ENCODE measurements around the gene CDPF1. TPM values are rescaled to one million over a fixed set of nuclear protein-coding genes. Genes with fewer than 3 reads are reported as not detected.

The CDPF1 gene
- total RNA-seq, 2 experiments from 2014 or later, result 15.4 to 17.4 TPM

DNA sequence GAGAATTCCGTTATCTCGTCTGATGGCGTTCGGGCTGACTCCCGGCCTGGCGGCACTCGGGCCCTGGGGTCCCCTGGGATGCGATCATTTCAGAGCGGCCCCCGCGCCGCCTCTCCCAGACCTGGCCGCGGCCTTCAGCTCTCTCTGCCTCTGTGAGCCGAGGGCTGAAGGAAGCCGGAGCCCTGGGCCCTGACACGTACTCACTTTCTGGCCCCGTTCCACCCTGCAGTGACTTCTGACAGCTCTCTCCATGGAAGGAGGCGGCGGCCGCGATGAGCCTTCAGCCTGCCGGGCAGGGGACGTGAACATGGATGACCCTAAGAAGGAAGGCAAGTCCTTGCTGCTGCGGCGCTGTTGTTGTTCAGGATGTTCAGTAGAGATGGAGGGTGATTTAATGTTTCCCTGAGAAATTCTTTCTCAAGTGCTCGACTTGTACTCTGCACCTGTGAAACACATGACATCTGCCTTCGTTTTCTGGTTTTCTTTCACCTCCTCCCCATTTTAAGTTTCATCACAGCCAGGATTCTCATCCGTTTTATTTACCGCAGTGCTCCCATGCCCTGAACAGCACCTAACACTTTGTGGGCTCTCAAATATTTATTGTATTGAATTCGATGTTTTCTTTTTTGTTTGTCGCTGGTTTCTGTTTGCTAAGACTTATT, 47.2 kb upstream of the CDPF1 start:
- H3K27ac ChIP-seq (ENCODE audit: low read depth, low read length, poor library complexity, severe bottlenecking), result peak overlapping the region; percentile 87
- H3K4me1 ChIP-seq (ENCODE audit: insufficient read depth, low read length, poor library complexity, severe bottlenecking), result peaks cover 47% of the 10 kb centered on the region
- peaks cover 36% of the 10 kb centered on the region for H3K36me3 ChIP-seq (ENCODE audit: insufficient read depth, low read length)
- H4K20me1 ChIP-seq (ENCODE audit: insufficient read depth, low read length), result no peaks in the 10 kb centered on the region
- TSS peak; percentile 72 for BruUV-seq (replicated peaks)
- CTCF ChIA-PET (ENCODE audit: unreplicated experiment), result no interaction called here
- peak overlapping the region; percentile 95 for H3K4me3 ChIP-seq (ENCODE audit: low read depth, low read length, poor library complexity, severe bottlenecking)
- POLR2A ChIA-PET, result interaction anchor here (1.8 kb wide), 1 partner anchor 47 kb away, joined by 5 read pairs; the partner anchor contains the start of gene CDPF1
- intact Hi-C loops (cut with micrococcal nuclease; ENCODE audit: unreplicated experiment), result loop anchor here (2.0 to 10.0 kb wide), 3 partner anchors 46 to 262 kb away; partner anchors contain the start of gene CDPF1
- TF ChIP-seq, protein P1, sequence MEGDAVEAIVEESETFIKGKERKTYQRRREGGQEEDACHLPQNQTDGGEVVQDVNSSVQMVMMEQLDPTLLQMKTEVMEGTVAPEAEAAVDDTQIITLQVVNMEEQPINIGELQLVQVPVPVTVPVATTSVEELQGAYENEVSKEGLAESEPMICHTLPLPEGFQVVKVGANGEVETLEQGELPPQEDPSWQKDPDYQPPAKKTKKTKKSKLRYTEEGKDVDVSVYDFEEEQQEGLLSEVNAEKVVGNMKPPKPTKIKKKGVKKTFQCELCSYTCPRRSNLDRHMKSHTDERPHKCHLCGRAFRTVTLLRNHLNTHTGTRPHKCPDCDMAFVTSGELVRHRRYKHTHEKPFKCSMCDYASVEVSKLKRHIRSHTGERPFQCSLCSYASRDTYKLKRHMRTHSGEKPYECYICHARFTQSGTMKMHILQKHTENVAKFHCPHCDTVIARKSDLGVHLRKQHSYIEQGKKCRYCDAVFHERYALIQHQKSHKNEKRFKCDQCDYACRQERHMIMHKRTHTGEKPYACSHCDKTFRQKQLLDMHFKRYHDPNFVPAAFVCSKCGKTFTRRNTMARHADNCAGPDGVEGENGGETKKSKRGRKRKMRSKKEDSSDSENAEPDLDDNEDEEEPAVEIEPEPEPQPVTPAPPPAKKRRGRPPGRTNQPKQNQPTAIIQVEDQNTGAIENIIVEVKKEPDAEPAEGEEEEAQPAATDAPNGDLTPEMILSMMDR (conservative IDR thresholded peaks at IDR 0.05; ENCODE audit: low read length), result no peak
- no peak for TF ChIP-seq EZH2phosphoT487 (IDR thresholded peaks at IDR 0.05; ENCODE audit: borderline replicate concordance, low read depth, low read length)
- no peaks in the 10 kb centered on the region for H3K9me3 ChIP-seq (ENCODE audit: low read length)
- no peaks in the 10 kb centered on the region for H3K9me2 ChIP-seq (ENCODE audit: insufficient read depth, low read length)
- peak; percentile 52 for DNase-seq (ENCODE audit: low spot score)
- H3K4me2 ChIP-seq (ENCODE audit: low read length), result peak overlapping the region; percentile 93
- H2AFZ ChIP-seq (ENCODE audit: low read length), result peak overlapping the region; percentile 6; the same call in 1 of the 2 replicates
- H3K79me2 ChIP-seq (ENCODE audit: insufficient read depth, low read depth, low read length), result peaks cover 41% of the 10 kb centered on the region

GRCh38 chr22:46296257-46297150, 46.4 kb upstream of the CDPF1 start, which contains the start of gene GTSE1:
Gene GTSE1, plus strand, starts transcription at chr22:46296870. Its CDS starts 531 bp downstream, at chr22:46297401.
- Histone ChIP-seq H3K79me2 (ENCODE audit: insufficient read depth, low read depth, low read length) (peaks cover 34% of the 10 kb centered on the region), H3K4me3 (ENCODE audit: low read depth, low read length, poor library complexity, severe bottlenecking) (peak within 1 kb of the TSS; percentile 95), H4K20me1 (ENCODE audit: insufficient read depth, low read length) (no peaks in the 10 kb centered on the region), H3K9me2 (ENCODE audit: insufficient read depth, low read length) (no peaks in the 10 kb centered on the region), H3K27ac (ENCODE audit: low read depth, low read length, poor library complexity, severe bottlenecking) (peak within 1 kb of the TSS; percentile 87), H3K9me3 (ENCODE audit: low read length) (no peaks in the 10 kb centered on the region), H2AFZ (ENCODE audit: low read length) (peak within 1 kb of the TSS; percentile 6; the same call in 1 of the 2 replicates), H3K4me2 (ENCODE audit: low read length) (peak within 1 kb of the TSS; percentile 93), H3K4me1 (ENCODE audit: insufficient read depth, low read length, poor library complexity, severe bottlenecking) (peaks cover 49% of the 10 kb centered on the region), H3K36me3 (ENCODE audit: insufficient read depth, low read length) (peaks cover 31% of the 10 kb centered on the region)
- intact Hi-C loops (cut with micrococcal nuclease; ENCODE audit: unreplicated experiment), result loop anchor here (2.0 to 10.0 kb wide), 3 partner anchors 46 to 262 kb away; partner anchors contain the start of gene CDPF1
- ChIA-PET CTCF (ENCODE audit: unreplicated experiment) (interaction anchor here (0.6 to 1.3 kb wide), 2 partner anchors 20 to 290 kb away, joined by 3 read pairs; no protein-coding TSS in a partner anchor), POLR2A (interaction anchor here (0.5 to 1.8 kb wide), 4 partner anchors 10 to 47 kb away, joined by 4 to 5 read pairs (median 4); partner anchors contain the start of gene CDPF1)
- TF ChIP-seq EZH2phosphoT487 (IDR thresholded peaks at IDR 0.05; ENCODE audit: borderline replicate concordance, low read depth, low read length), result no peak
- TF ChIP-seq, protein P1 (conservative IDR thresholded peaks at IDR 0.05; ENCODE audit: low read length), result peak; percentile 38; the same call in 1 of the 2 replicates
- peak; percentile 99 for DNase-seq (ENCODE audit: low spot score)
- BruUV-seq (replicated peaks), result no TSS peak

Measured in OCI-LY7 (cell line).